HEK293 (cell line): ENCODE data around the gene PRDM5.

Source experiments
- BCL11A ChIP-seq: fragments of 450-650 bp; formaldehyde crosslinking; IDR thresholded peaks from 2 replicates; pipeline ENCODE4 v1.5.1; 2016; ENCODE audit warnings: low read depth, missing biosample characterization, missing genetic modification characterization
- GLIS1 ChIP-seq: fragments of 450-650 bp; formaldehyde crosslinking; IDR thresholded peaks from 2 replicates; pipeline ENCODE4 v1.5.1; 2016; ENCODE audit warnings: missing biosample characterization, missing genetic modification characterization
- KLF8 ChIP-seq: fragments of 450-650 bp; formaldehyde crosslinking; IDR thresholded peaks from 2 replicates; pipeline ENCODE4 v1.5.1; 2016; ENCODE audit warnings: missing biosample characterization, missing genetic modification characterization
- OSR2 ChIP-seq: fragments of 450-650 bp; formaldehyde crosslinking; IDR thresholded peaks from 2 replicates; pipeline ENCODE4 v1.5.1; 2016; ENCODE audit warnings: missing biosample characterization, missing genetic modification characterization
- SCRT2 ChIP-seq: fragments of 450-650 bp; formaldehyde crosslinking; IDR thresholded peaks from 2 replicates; pipeline ENCODE4 v1.5.1; 2016; ENCODE audit warnings: missing biosample characterization, missing genetic modification characterization
- SETDB1 ChIP-seq: IDR thresholded peaks from one replicate; pipeline ENCODE4 v1.6.1; 2017; ENCODE audit warnings: mild to moderate bottlenecking, low read length, moderate library complexity, mixed read lengths; ENCODE audit not compliant: insufficient read length
- YY1 ChIP-seq: fragments of 450-650 bp; formaldehyde crosslinking; IDR thresholded peaks from 2 replicates; pipeline ENCODE4 v1.5.1; 2018; ENCODE audit warnings: missing biosample characterization, missing genetic modification characterization
- ZBTB20 ChIP-seq: fragments of 450-650 bp; formaldehyde crosslinking; IDR thresholded peaks from 2 replicates; pipeline ENCODE4 v1.5.1; 2016; ENCODE audit warnings: missing biosample characterization, missing genetic modification characterization
- ZBTB49 ChIP-seq: fragments of 450-650 bp; formaldehyde crosslinking; IDR thresholded peaks from 2 replicates; pipeline ENCODE4 v1.5.1; 2016; ENCODE audit warnings: missing biosample characterization, missing genetic modification characterization, low read depth
- ZNF132 ChIP-seq: fragments of 450-650 bp; formaldehyde crosslinking; IDR thresholded peaks from 2 replicates; pipeline ENCODE4 v1.5.1; 2017; ENCODE audit warnings: missing biosample characterization, missing genetic modification characterization, borderline replicate concordance
- ZNF140 ChIP-seq: fragments of 450-650 bp; formaldehyde crosslinking; IDR thresholded peaks from 2 replicates; pipeline ENCODE4 v1.5.1; 2016; ENCODE audit warnings: missing biosample characterization, missing genetic modification characterization
- ZNF155 ChIP-seq: fragments of 450-650 bp; formaldehyde crosslinking; IDR thresholded peaks from 2 replicates; pipeline ENCODE4 v1.5.1; 2016; ENCODE audit warnings: missing biosample characterization, missing genetic modification characterization
- ZNF18 ChIP-seq: fragments of 450-650 bp; formaldehyde crosslinking; IDR thresholded peaks from 2 replicates; pipeline ENCODE4 v1.5.1; 2016; ENCODE audit warnings: missing biosample characterization, missing genetic modification characterization
- ZNF292 ChIP-seq: fragments of 450-650 bp; formaldehyde crosslinking; IDR thresholded peaks from 2 replicates; pipeline ENCODE4 v1.5.1; 2016; ENCODE audit warnings: low read depth, missing biosample characterization, missing genetic modification characterization, borderline replicate concordance
- ZNF302 ChIP-seq: fragments of 450-650 bp; formaldehyde crosslinking; IDR thresholded peaks from 2 replicates; pipeline ENCODE4 v1.5.1; 2016; ENCODE audit warnings: missing biosample characterization, missing genetic modification characterization, low read depth
- ZNF324 ChIP-seq: fragments of 450-650 bp; formaldehyde crosslinking; IDR thresholded peaks from 2 replicates; pipeline ENCODE4 v1.5.1; 2016; ENCODE audit warnings: missing biosample characterization, missing genetic modification characterization
- ZNF335 ChIP-seq: fragments of 450-650 bp; formaldehyde crosslinking; conservative IDR thresholded peaks from 2 replicates; pipeline ENCODE4 v1.5.1; 2016; ENCODE audit warnings: missing biosample characterization, missing genetic modification characterization
- ZNF514 ChIP-seq: fragments of 450-650 bp; formaldehyde crosslinking; IDR thresholded peaks from 2 replicates; pipeline ENCODE4 v1.5.1; 2016; ENCODE audit warnings: missing biosample characterization, missing genetic modification characterization
- ZNF600 ChIP-seq: fragments of 450-650 bp; formaldehyde crosslinking; IDR thresholded peaks from 2 replicates; pipeline ENCODE4 v1.5.1; 2016; ENCODE audit warnings: missing biosample characterization, missing genetic modification characterization
- ZNF623 ChIP-seq: fragments of 450-650 bp; formaldehyde crosslinking; IDR thresholded peaks from 2 replicates; pipeline ENCODE4 v1.5.1; 2016; ENCODE audit warnings: missing biosample characterization, missing genetic modification characterization
- ZNF629 ChIP-seq: fragments of 450-650 bp; formaldehyde crosslinking; IDR thresholded peaks from 2 replicates; pipeline ENCODE4 v1.5.1; 2017; ENCODE audit warnings: missing biosample characterization, missing genetic modification characterization
- ZNF692 ChIP-seq: fragments of 450-650 bp; formaldehyde crosslinking; IDR thresholded peaks from 2 replicates; pipeline ENCODE4 v1.5.1; 2016; ENCODE audit warnings: missing biosample characterization, missing genetic modification characterization
- ZNF76 ChIP-seq: fragments of 450-650 bp; formaldehyde crosslinking; IDR thresholded peaks from 2 replicates; pipeline ENCODE4; 2016; ENCODE audit warnings: low read depth, missing biosample characterization, missing genetic modification characterization, borderline replicate concordance
- ZNF768 ChIP-seq: fragments of 450-650 bp; formaldehyde crosslinking; IDR thresholded peaks from 2 replicates; pipeline ENCODE4 v1.5.1; 2018; ENCODE audit warnings: missing biosample characterization, mild to moderate bottlenecking, missing genetic modification characterization
- ZXDB ChIP-seq: fragments of 450-650 bp; formaldehyde crosslinking; IDR thresholded peaks from 2 replicates; pipeline ENCODE4 v1.5.1; 2016; ENCODE audit warnings: missing biosample characterization, missing genetic modification characterization
- TF ChIP-seq, protein P1 (sequence below): fragments of 450-650 bp; formaldehyde crosslinking; IDR thresholded peaks from 2 replicates; pipeline ENCODE4 v1.5.1; 2017; ENCODE audit warnings: missing biosample characterization, missing genetic modification characterization
- TF ChIP-seq, protein P2 (sequence below): fragments of 450-650 bp; formaldehyde crosslinking; IDR thresholded peaks from 2 replicates; pipeline ENCODE4 v1.5.1; 2016; ENCODE audit warnings: missing biosample characterization, missing genetic modification characterization, borderline replicate concordance
- TF ChIP-seq, protein P3 (sequence below): fragments of 450-650 bp; formaldehyde crosslinking; IDR thresholded peaks from 2 replicates; pipeline ENCODE4 v1.5.1; 2017; ENCODE audit warnings: missing biosample characterization, missing genetic modification characterization
- TF ChIP-seq, protein P4 (sequence below): fragments of 450-650 bp; formaldehyde crosslinking; IDR thresholded peaks from 2 replicates; pipeline ENCODE4 v1.5.1; 2017; ENCODE audit warnings: missing biosample characterization, mild to moderate bottlenecking, missing genetic modification characterization, moderate library complexity

Gene PRDM5

GRCh38 chr4:120694973-120695372 is 227.6 kb downstream of the PRDM5 start (continued):
- TF ChIP-seq ZNF140 (tag by site-specific recombination) (no peak), ZNF623 (tag by site-specific recombination) (no peak), ZNF302 (tag by site-specific recombination) (no peak), SETDB1 (no peak), ZNF600 (tag by site-specific recombination) (no peak), ZNF76 (no peak), KLF8 (no peak), ZNF324 (no peak), ZBTB49 (tag by site-specific recombination) (no peak), SCRT2 (tag by site-specific recombination) (no peak), ZNF155 (tag by site-specific recombination) (no peak), ZXDB (tag by site-specific recombination) (no peak), ZNF692 (tag by site-specific recombination) (0 out of 2 replicates have a peak, but pooled peaks have one; percentile 31), YY1 (tag by site-specific recombination) (no peak), ZNF292 (tag by site-specific recombination) (no peak), BCL11A (tag by site-specific recombination) (no peak), ZBTB20 (tag by site-specific recombination) (no peak), OSR2 (tag by site-specific recombination) (no peak; the same call in 1 of the 2 replicates), ZNF132 (tag by site-specific recombination) (no peak), ZNF18 (tag by site-specific recombination) (no peak), ZNF629 (peak; percentile 43; the same call in 1 of the 2 replicates), ZNF335 (tag by site-specific recombination) (0 out of 2 replicates have a peak, but pooled peaks have one; percentile 41), ZNF514 (no peak), GLIS1 (tag by site-specific recombination) (no peak), ZNF768 (tag by site-specific recombination) (no peak)
- TF ChIP-seq, protein P1, sequence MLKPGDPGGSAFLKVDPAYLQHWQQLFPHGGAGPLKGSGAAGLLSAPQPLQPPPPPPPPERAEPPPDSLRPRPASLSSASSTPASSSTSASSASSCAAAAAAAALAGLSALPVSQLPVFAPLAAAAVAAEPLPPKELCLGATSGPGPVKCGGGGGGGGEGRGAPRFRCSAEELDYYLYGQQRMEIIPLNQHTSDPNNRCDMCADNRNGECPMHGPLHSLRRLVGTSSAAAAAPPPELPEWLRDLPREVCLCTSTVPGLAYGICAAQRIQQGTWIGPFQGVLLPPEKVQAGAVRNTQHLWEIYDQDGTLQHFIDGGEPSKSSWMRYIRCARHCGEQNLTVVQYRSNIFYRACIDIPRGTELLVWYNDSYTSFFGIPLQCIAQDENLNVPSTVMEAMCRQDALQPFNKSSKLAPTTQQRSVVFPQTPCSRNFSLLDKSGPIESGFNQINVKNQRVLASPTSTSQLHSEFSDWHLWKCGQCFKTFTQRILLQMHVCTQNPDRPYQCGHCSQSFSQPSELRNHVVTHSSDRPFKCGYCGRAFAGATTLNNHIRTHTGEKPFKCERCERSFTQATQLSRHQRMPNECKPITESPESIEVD (tag by site-specific recombination) = peak; percentile 42
- TF ChIP-seq, protein P2, sequence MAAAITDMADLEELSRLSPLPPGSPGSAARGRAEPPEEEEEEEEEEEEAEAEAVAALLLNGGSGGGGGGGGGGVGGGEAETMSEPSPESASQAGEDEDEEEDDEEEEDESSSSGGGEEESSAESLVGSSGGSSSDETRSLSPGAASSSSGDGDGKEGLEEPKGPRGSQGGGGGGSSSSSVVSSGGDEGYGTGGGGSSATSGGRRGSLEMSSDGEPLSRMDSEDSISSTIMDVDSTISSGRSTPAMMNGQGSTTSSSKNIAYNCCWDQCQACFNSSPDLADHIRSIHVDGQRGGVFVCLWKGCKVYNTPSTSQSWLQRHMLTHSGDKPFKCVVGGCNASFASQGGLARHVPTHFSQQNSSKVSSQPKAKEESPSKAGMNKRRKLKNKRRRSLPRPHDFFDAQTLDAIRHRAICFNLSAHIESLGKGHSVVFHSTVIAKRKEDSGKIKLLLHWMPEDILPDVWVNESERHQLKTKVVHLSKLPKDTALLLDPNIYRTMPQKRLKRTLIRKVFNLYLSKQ (tag by site-specific recombination) = no peak
- TF ChIP-seq, protein P3, sequence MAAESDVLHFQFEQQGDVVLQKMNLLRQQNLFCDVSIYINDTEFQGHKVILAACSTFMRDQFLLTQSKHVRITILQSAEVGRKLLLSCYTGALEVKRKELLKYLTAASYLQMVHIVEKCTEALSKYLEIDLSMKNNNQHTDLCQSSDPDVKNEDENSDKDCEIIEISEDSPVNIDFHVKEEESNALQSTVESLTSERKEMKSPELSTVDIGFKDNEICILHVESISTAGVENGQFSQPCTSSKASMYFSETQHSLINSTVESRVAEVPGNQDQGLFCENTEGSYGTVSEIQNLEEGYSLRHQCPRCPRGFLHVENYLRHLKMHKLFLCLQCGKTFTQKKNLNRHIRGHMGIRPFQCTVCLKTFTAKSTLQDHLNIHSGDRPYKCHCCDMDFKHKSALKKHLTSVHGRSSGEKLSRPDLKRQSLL (tag by site-specific recombination) = no peak
- TF ChIP-seq, protein P4, sequence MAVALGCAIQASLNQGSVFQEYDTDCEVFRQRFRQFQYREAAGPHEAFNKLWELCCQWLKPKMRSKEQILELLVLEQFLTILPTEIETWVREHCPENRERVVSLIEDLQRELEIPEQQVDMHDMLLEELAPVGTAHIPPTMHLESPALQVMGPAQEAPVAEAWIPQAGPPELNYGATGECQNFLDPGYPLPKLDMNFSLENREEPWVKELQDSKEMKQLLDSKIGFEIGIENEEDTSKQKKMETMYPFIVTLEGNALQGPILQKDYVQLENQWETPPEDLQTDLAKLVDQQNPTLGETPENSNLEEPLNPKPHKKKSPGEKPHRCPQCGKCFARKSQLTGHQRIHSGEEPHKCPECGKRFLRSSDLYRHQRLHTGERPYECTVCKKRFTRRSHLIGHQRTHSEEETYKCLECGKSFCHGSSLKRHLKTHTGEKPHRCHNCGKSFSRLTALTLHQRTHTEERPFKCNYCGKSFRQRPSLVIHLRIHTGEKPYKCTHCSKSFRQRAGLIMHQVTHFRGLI = no peak
